HepG2 (cell line): ENCODE results near the gene MYBL2. TPM values are rescaled to one million over a fixed set of nuclear protein-coding genes. Genes with fewer than 3 reads are reported as not detected.

Experiments
- CHCHD3 ChIP-seq: sonication (generic); formaldehyde crosslinking; IDR thresholded peaks from 2 replicates; pipeline ENCODE4 v1.8.0; 2022; ENCODE audit warnings: mild to moderate bottlenecking, missing genetic modification reagents, moderate library complexity
- FOXO4 ChIP-seq: sonication (generic); formaldehyde crosslinking; conservative IDR thresholded peaks from 2 replicates; pipeline ENCODE4 v1.8.1; 2023; ENCODE audit warnings: missing genetic modification reagents
- FOXP4 ChIP-seq: sonication (generic); formaldehyde crosslinking; IDR thresholded peaks from 2 replicates; pipeline ENCODE4 v1.4.0; 2020; ENCODE audit warnings: missing genetic modification reagents
- GZF1 ChIP-seq: sonication (generic); formaldehyde crosslinking; IDR thresholded peaks from 2 replicates; pipeline ENCODE4 v1.5.1; 2020; ENCODE audit warnings: mild to moderate bottlenecking, missing genetic modification reagents
- KDM5B ChIP-seq: sonication (generic); formaldehyde crosslinking; IDR thresholded peaks from 2 replicates; pipeline ENCODE4 v1.4.0; 2020; ENCODE audit warnings: missing genetic modification reagents, mild to moderate bottlenecking, borderline replicate concordance
- MAX ChIP-seq: IDR thresholded peaks from 2 replicates; pipeline ENCODE4 v1.6.1; 2012; ENCODE audit warnings: inconsistent platforms
- MTA1 ChIP-seq: sonication (generic); formaldehyde crosslinking; IDR thresholded peaks from 2 replicates; pipeline ENCODE4 v1.4.0; 2020; ENCODE audit warnings: missing genetic modification reagents, mild to moderate bottlenecking, borderline replicate concordance
- MXD1 ChIP-seq: sonication (generic); formaldehyde crosslinking; IDR thresholded peaks from 2 replicates; pipeline ENCODE4 v1.4.0; 2020; ENCODE audit warnings: mild to moderate bottlenecking, missing genetic modification reagents
- MXI1 ChIP-seq: IDR thresholded peaks from 3 replicates; pipeline ENCODE4 v1.6.1; 2012; ENCODE audit warnings: low read depth, low read length, inconsistent platforms, borderline replicate concordance
- PAWR ChIP-seq: sonication (generic); formaldehyde crosslinking; IDR thresholded peaks from 2 replicates; pipeline ENCODE4 v1.4.0; 2020; ENCODE audit warnings: missing genetic modification reagents, mild to moderate bottlenecking, borderline replicate concordance
- PHF8 ChIP-seq: sonication (generic); formaldehyde crosslinking; IDR thresholded peaks from 2 replicates; pipeline ENCODE4 v1.5.0; 2020; ENCODE audit warnings: missing genetic modification reagents
- TFAP4 ChIP-seq: sonication (generic); IDR thresholded peaks from 2 replicates; pipeline ENCODE4 v1.6.1; 2016; ENCODE audit warnings: low read depth, borderline replicate concordance
- TGIF2 ChIP-seq: IDR thresholded peaks from 2 replicates; pipeline ENCODE4 v1.6.1; 2016; ENCODE audit warnings: control low read depth, missing compliant biosample characterization
- ZBTB1 ChIP-seq: sonication (generic); formaldehyde crosslinking; IDR thresholded peaks from 2 replicates; pipeline ENCODE4 v1.4.0; 2020; ENCODE audit warnings: missing genetic modification reagents, borderline replicate concordance
- ZBTB2 ChIP-seq: sonication (generic); formaldehyde crosslinking; IDR thresholded peaks from 2 replicates; pipeline ENCODE4 v1.8.0; 2022; ENCODE audit warnings: low read depth, missing genetic modification reagents
- ZBTB7B ChIP-seq: sonication (generic); formaldehyde crosslinking; IDR thresholded peaks from 2 replicates; pipeline ENCODE4 v1.4.0; 2020; ENCODE audit warnings: missing genetic modification reagents
- ZKSCAN8 ChIP-seq: IDR thresholded peaks from 2 replicates; pipeline ENCODE4 v1.6.1; 2016; ENCODE audit warnings: borderline replicate concordance, missing genetic modification reagents, missing compliant biosample characterization
- ZNF274 ChIP-seq: sonication (generic); formaldehyde crosslinking; IDR thresholded peaks from 2 replicates; pipeline ENCODE4 v1.5.1; 2020; ENCODE audit warnings: mild to moderate bottlenecking, missing genetic modification reagents
- ZNF33A ChIP-seq: sonication (generic); formaldehyde crosslinking; IDR thresholded peaks from 2 replicates; pipeline ENCODE4 v1.5.1; 2020; ENCODE audit warnings: missing genetic modification reagents, mild to moderate bottlenecking, moderate library complexity, borderline replicate concordance
- ZNF543 ChIP-seq: sonication (generic); formaldehyde crosslinking; IDR thresholded peaks from 2 replicates; pipeline ENCODE4 v1.4.0; 2020; ENCODE audit warnings: mild to moderate bottlenecking, missing genetic modification reagents
- ZNF605 ChIP-seq: sonication (generic); formaldehyde crosslinking; IDR thresholded peaks from 2 replicates; pipeline ENCODE4 v1.8.0; 2022; ENCODE audit warnings: mild to moderate bottlenecking, missing genetic modification reagents
- ZNF816 ChIP-seq: sonication (generic); formaldehyde crosslinking; IDR thresholded peaks from 2 replicates; pipeline ENCODE4 v1.8.0; 2022; ENCODE audit warnings: missing genetic modification reagents, mild to moderate bottlenecking, borderline replicate concordance
- polyA plus RNA-seq, 8 experiments: library from polyadenylated mRNA; depleted of rRNA in 3 of 8; stranded (reverse) in 7 of 8; unstranded in 1 of 8; fragments of >200 nt; fragmentation: Illumina TruSeq in 4 of 8; extraction: Trizol in 4 of 8; gene quantifications; 2 replicates each; pipeline versions ENCODE4 v1.2.1 to v1.2.3, GENCODE V29; 2011 to 2016; ENCODE audit warnings: low read depth in 4 of 8, missing spikeins in 1 of 8, mixed read lengths in 1 of 8; ENCODE audit not compliant: insufficient read depth in 1 of 8
- total RNA-seq, 5 experiments: library from RNA; depleted of rRNA; stranded (reverse); fragments of >200 nt; fragmentation: Illumina TruSeq; extraction: Trizol; gene quantifications; 2 replicates each; pipeline ENCODE4 v1.2.3, GENCODE V29; 2016; ENCODE audit warnings: low read depth in 1 of 5

MYBL2 gene
- total and polyA plus RNA-seq, 2 of the 13 experiments (the other 11 are each of a cell fraction or from before 2014, with no cell fraction given): 11.9 to 66.2 TPM

GRCh38 chr20:43667341-43668132 lies 623 bp downstream of the MYBL2 start (continued):
- TF ChIP-seq ZNF605 (CRISPR knock-in tag) (0 out of 2 replicates have a peak, but pooled peaks have one; percentile 21), PHF8 (no peak; the same call in 1 of the 2 replicates), ZKSCAN8 (CRISPR knock-in tag) (no peak), FOXP4 (CRISPR knock-in tag) (no peak), ZNF33A (CRISPR knock-in tag) (no peak), MAX (no peak), MTA1 (CRISPR knock-in tag) (peak; percentile 24; the same call in 1 of the 2 replicates), KDM5B (0 out of 2 replicates have a peak, but pooled peaks have one; percentile 11), MXD1 (CRISPR knock-in tag) (peak; percentile 25), MXI1 (no peak), ZNF543 (CRISPR knock-in tag) (0 out of 2 replicates have a peak, but pooled peaks have one; percentile 2), CHCHD3 (no peak), ZNF816 (CRISPR knock-in tag) (no peak), PAWR (CRISPR knock-in tag) (no peak), ZBTB2 (peak; percentile 3; the same call in 1 of the 2 replicates), TGIF2 (CRISPR knock-in tag) (no peak), ZBTB1 (CRISPR knock-in tag) (no peak), ZNF274 (CRISPR knock-in tag) (no peak; the same call in 1 of the 2 replicates), FOXO4 (0 out of 2 replicates have a peak, but pooled peaks have one; percentile 71), TFAP4 (peak; percentile 58; the same call in 1 of the 2 replicates), ZBTB7B (CRISPR knock-in tag) (peak; percentile 56; the same call in 1 of the 2 replicates), GZF1 (CRISPR knock-in tag) (no peak)
